Fibroblast of skin of right biceps (primary cell): ENCODE data around the gene MTFP1.
A peak's percentile ranks its signal among the peaks of the same experiment; 100 is the strongest.
"Not testable (repeated sequence)": the region's sequence is repeated elsewhere in the genome, so short reads cannot be mapped to it uniquely, and the experiment has no call there.

Experiments
- DNase-seq: peaks from one replicate; pipeline ENCODE4 v3.0.0-alpha.2; 2013

MTFP1 gene

DNA sequence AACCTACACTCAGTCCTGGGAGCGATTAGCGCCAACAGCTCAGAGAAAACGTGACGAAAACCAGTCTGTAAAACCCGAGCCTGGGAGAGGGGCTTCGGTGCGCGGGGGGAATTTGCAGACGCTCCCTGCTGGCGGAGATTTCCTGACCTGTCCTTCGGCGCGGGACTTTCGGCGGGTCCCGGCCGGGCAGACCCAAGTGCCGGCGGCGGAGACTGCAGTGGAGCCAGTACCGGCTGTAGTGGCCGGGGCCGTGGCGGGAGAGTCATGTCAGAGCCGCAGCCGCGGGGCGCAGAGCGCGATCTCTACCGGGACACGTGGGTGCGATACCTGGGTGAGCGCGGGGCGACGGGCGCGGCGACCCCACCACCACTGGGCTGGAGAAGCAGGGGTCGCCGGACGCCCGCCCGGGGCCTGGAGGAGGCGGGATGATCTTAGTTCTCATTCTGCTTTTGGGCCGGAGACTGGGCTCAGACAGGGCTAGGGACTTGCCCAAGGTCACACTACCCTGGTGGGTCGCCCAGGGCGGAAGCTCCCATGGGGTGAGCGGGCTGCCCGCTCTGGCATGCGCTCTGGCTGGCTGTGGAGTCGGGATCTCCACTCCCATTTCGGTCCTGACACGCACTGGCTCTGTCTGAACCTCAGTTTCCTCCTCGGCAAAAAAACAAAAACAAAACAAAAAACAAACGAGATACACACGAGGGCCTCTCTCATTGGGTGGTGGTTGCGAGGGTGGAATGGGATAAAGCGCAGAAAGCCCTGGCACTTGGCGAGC lies at the start of gene MTFP1:
MTFP1 (plus strand) TSS at position 153 of the 772 bp plus-strand sequence; CDS start at position 265, 112 bp downstream.
- DNase-seq = peak; percentile 74

DNA sequence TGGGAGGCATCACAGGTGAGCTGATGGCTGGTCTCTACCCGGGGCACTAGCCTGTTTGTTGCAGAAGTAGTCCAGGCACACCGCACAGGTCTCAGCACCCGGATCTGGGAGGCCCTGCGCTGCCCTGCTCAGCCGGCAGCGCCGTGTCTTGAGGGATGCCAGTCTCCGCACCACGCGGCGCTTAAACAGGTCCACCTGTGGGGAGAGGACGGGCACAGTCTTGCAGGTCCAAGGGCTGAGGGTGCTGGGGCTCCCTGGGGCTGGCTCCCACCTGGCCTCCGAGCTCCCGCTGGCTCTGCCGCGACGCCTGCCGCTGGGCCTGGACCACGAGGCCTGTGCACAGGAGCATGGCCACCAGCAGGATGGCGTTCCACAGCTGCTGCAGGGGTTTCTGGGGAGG lies 45.6 kb upstream of the MTFP1 start:
- DNase-seq = no peak

- DNase-seq = no peak
These were observed 44.3 kb upstream of the MTFP1 start for GRCh38 chr22:30381264-30381663.

- DNase-seq = no peak
These were observed 43.2 kb upstream of the MTFP1 start for GRCh38 chr22:30382340-30382739.

- DNase-seq = no peak
These were observed 42.5 kb upstream of the MTFP1 start for GRCh38 chr22:30383061-30383460.

DNA sequence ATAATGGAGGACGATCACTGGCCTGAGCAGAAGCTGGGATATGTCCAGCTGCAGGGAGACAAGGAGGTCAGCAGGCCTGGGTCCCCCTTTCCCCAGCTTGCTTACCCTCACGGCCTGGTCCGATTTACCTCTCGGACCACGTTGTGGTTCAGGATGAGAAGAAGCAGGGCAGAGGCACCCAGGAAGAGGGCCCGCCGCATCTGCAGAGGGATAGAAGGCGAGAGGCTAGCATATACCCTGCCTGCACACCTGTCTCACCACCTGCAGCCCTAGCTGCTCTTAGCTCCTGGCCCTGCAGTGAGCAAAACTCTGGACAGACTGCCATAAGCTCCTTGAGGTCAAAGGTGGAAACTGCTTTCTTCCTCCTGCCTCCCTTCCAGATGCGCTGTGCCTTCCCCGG lies 39.6 kb upstream of the MTFP1 start:
- no peak for DNase-seq

DNA sequence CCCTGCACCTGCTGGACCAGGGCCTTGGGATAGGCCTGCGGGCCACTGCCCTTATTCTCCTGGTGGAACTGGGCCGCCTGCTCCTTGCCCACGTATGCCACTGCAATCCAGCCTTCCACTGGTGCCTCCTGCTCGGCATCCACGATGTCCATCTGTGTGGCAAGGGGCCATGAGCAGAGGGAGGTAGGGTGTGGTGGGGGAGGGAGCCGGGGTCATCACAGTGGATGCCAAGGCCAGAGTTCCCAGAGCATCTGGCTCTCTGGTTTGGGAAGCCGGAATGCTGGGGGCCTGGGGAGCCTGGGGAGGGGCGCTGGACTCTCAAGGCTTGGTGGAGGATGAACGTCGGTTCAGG lies 39.0 kb upstream of the MTFP1 start:
- DNase-seq = no peak

DNA sequence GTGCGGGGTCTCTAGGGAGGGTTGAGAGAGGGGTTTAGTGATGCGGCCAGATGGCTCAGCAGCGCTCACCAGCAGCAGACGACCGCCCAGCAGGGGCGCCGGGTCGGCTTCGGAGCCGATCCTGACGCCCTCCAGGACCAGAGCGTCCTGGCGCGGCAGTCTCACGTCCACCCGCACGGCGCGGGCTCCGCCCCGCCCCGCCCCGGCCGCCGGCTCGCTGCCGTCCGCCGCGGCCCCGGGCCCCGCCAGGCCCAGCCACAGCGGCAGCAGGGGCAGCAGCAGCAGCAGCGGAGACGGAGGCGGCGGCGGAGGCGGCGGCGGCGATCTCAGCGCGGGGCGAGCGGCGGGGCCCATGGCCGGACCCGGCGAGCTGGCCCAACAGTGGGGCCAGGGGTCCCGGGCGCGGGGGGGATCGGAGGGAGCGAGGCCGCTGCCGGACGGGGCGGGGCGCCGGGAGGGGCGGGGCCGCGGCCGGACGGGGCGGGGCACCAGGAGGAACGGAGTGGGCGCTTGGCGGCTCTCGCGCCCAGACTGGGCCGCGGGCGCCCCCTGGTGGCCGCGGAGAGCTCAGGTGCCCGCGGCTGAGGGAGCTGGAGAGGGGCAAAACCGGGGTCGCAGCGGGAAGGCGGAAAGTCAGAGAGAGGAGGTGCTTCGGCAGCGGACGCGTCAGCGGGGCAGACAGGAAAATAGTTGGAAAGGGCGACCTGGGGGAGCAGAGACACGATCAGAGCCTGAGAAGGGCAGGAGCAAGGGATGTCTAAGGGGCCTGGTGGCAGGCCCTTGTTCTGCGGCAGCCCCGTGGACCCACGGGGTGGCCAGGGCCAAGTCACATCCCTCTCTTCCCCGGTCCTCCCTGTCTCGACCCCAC lies 38.4 kb upstream of the MTFP1 start, which contains the start of gene RNF215:
RNF215 (minus strand) TSS at position 452 of the 868 bp plus-strand sequence; CDS start at position 354, 98 bp downstream.
- peak; percentile 76 for DNase-seq

DNA sequence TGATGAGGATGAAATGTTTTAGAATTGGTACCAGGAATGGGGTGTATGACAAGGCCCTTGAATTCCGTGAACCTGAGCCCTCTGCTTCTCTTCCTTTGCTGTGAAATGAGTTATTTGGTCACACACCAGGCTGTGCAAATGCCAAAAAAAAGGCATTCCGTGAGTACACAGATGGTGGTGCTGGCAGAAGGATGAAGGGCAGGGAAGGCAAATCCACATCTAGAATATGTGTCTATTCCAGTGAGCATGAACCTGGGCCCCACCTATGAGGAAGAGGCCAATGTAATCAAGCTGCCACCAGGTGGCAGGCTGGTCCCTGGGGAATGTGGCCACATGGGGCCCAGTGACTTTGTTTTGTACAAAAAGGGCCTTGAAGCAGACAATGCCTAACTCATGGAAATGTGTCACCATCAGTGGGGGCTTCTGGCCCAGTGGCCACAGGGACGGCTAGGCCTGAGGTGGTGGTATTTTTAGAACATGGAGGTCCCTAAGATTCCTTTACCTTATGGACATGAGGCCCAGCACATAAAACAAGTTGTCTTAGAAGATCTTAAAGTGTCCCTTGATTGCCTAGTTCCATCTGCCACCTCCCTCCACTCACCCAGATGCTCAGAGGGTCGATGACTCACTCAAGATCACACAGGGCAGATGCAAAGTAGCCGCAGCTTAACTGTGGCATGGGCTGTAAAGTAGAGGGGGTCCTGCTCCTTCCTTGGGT lies 34.4 kb upstream of the MTFP1 start:
- DNase-seq = peak; percentile 69

DNA sequence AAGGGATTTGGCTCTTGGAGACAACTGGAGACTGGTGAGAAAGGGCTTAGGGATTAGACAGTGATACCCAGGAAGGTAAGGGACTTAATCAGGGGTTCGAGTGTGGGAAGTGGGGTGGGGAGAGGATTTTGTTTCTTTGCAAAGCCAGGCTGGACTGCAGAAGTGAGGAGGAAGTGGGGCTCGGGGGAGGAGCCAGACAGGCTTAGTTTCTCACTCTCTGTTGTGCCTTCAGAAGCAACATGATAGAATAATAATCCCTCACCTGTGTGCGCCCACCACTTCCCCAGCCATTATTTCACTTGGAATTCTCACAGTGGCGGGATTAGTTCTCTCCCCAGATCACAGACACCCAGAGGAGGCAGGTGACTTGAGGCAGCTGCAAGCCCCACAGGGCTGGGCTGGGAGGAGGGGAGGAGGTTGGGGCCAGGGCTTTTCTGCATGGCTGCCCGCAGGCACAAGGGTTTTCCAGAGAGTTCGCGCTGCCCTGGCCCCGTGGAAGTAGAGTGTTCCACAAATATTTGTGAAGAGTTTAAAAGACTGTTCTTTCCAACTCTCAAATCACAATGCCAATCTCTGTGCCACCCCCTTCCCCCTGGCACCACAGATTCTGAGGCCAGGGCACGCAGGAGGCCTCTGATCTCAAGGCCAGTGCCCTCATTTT lies 32.8 kb upstream of the MTFP1 start:
- DNase-seq = peak; percentile 21

DNA sequence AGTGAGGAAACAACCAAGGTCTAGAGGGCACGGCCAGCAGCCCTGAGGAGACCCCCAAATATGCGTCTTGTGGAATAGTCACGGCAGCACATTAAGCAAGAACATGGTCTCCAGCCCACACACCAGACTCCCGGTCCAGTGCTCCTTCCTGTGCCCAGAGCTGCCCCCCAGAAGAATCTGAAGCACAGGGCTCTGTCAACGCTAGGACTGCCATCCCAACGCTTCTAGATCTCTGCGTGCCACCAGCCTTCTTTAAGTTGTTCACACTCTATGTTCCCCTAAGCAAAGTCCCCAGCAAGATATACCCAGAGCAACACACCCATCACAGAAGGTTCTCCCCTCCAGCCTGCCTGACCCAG lies 32.3 kb upstream of the MTFP1 start:
- DNase-seq = no peak

- DNase-seq = no peak
These were observed 31.7 kb upstream of the MTFP1 start for GRCh38 chr22:30393885-30394284.

DNA sequence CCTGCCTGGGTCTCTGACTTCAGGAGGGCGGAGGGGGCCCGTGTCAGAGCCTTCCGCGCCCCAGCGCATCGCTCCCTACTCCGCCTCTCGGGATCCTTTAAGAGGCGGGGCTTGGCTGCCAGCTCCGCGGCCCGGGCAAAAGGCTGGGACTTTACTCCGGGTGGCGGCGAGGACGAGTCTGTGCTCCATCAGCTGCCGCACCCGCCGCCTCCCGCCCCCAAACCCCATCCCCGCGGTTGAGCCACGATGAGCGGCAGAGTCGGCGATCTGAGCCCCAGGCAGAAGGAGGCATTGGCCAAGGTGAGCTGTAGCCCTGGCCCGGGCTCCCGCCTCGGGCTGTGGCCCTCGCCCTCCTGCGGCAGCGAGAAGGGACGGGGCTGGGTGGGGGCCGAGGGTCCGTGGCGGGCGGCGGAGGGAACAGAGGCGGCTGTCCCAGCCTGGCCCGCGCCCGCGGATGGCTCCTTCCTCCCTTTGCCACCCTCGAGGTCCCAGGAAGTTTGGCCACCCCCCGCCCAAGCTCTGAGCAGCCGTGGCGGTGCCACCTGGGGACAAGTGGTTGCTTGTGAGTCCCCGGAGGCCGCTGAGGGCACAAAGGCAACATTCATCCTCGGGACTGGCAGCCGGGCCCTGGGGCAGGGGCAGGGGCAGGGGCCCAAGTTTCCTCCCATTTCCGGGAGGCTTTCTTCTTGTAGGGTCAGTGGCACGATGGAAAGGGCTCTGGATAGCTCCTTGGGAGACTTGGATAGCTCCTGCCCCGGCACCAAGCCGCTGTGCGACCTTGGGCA lies 28.5 kb upstream of the MTFP1 start, which contains the start of gene SEC14L2:
SEC14L2 (plus strand) TSS at position 148 of the 785 bp plus-strand sequence; CDS start at position 247, 99 bp downstream.
- peak; percentile 62 for DNase-seq

DNA sequence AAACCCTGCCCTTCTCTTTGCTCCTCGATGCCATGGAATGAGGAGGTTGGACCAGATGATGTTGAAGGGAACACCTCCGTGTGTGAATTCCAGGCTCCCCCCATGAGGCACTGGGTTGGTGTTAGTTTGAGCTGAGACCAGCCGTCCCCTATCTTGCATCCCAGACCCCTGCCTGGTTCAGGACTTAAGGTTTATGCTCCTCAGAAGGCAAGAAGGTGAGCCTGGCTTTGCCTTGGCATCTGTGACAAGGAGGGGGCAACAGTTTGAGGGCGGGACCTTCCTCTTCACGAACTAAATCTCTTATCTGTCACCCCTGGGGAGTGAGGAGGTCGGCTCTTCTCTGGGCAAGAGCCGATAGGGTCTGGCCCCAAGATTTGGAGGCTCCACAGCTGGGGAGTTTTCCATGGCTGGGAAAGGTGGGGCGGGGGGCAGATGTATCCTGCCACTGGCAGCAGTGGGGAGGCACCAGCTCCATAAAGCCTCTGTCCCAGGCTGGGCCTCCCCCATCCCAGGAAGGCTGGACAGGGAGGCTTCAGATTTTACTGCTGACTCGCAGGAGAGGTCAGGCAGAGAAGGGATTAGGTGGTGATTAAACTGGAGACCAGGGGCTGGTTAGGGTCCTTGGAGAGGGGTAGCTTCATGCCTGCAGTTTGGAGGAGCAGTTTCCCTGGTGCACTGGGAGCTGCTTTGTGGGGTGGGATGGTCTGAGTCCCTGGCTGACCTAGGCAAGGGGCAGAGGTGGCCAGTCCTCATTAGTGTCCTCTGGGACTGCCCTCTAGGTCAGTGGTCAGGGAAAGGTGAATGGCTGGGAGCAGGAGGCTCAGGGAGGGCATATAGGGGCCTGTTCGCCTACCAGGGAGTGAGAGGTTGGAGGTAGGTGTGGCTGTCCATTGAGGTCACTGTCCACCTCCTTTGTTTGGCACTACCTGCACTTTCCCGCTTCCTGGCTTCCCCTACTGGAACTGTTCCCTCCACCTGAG lies 27.6 kb upstream of the MTFP1 start:
- no peak for DNase-seq

DNA sequence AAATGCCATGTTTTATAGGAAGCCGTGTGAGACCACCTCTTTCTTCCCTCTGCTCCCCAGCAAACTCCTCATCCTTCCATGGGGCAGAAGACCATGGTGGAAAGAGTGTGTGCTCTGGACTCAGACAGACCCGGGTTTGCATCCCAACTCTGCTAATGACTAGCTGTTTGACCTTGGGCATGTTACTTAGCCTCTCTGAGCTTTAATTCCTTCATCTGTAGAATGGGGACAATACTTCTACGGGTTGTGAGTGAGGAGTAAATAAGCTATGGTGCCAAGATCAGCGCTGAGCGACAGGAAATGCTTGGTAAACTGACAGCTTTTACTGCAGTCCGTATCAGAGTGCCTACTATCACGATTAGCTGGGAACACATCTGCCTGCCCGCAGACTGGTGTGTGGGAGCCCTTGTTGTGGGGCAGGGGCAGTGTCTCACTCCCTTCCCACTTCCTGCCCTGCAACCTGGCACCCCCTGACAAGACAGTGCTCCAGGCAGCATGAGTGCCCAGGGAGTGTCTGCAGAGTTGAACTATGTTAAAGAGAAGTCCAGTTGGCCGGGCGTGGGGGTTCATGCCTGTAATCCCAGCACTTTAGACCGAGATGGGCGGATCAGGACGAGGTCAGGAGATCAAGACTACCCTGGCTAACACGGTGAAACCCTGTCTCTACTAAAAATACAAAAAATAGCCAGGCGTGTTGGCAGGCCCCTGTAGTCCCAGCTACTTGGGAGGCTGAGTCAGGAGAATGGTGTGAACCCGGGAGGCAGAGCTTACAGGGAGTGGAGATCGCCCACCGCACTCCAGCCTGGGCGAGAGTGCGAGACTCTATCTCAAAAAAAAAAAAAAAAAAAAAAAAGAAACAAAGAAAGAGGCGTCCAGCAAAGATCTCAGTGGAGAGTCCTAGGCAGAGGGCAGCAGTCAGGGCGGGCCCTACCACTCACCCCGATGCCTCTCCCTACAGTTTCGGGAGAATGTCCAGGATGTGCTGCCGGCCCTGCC lies 26.6 kb upstream of the MTFP1 start:
- DNase-seq = no peak

GRCh38 chr22:30399718-30400117 lies 25.9 kb upstream of the MTFP1 start:
- no peak for DNase-seq

- DNase-seq = no peak
These were observed 25.4 kb upstream of the MTFP1 start for GRCh38 chr22:30400159-30400558.

- DNase-seq = not testable (repeated sequence)
These were observed 24.5 kb upstream of the MTFP1 start for GRCh38 chr22:30401024-30401423.
